Neuronal stem cell (in vitro differentiated cells): ENCODE results near the gene ARHGEF28.

Experiments
- DNase-seq: peaks from one replicate; pipeline ENCODE4 v3.0.0-alpha.2; 2013; ENCODE audit warnings: low spot score
- H2AFZ ChIP-seq: one replicate; pipeline ENCODE4 v1.6.1; 2013; ENCODE audit warnings: mild to moderate bottlenecking, low read length, inconsistent platforms
- H2AK5ac ChIP-seq: 2 replicates; pipeline ENCODE4 v1.6.1; 2013; ENCODE audit warnings: low read depth, mild to moderate bottlenecking, inconsistent platforms, low read length, moderate library complexity, mixed read lengths
- H2BK120ac ChIP-seq: 2 replicates; pipeline ENCODE4 v1.6.1; 2013; ENCODE audit warnings: low read depth, mild to moderate bottlenecking, inconsistent platforms, low read length, moderate library complexity, mixed read lengths
- H2BK12ac ChIP-seq: one replicate; pipeline ENCODE4 v1.6.1; 2013; ENCODE audit warnings: low read length, inconsistent platforms
- H2BK15ac ChIP-seq: 2 replicates; pipeline ENCODE4 v1.6.1; 2013; ENCODE audit warnings: mild to moderate bottlenecking, low read length, inconsistent platforms, mixed read lengths
- H2BK5ac ChIP-seq: one replicate; pipeline ENCODE4 v1.6.1; 2013; ENCODE audit warnings: inconsistent platforms, mild to moderate bottlenecking, low read length, moderate library complexity
- H3K14ac ChIP-seq: one replicate; pipeline ENCODE4 v1.6.1; 2013; ENCODE audit warnings: low read length, inconsistent platforms
- H3K18ac ChIP-seq: 2 replicates; pipeline ENCODE4 v1.6.1; 2013; ENCODE audit warnings: low read length, inconsistent platforms
- H3K23ac ChIP-seq: 2 replicates; pipeline ENCODE4 v1.6.1; 2013; ENCODE audit warnings: low read depth, mild to moderate bottlenecking, mixed read lengths, low read length, inconsistent platforms; ENCODE audit not compliant: poor library complexity
- H3K27ac ChIP-seq: replicated peaks from 3 replicates; pipeline ENCODE4 v1.5.1; 2013; ENCODE audit warnings: low read length, inconsistent platforms
- H3K27me3 ChIP-seq, 3 experiments: 2 replicates each; pipeline ENCODE4 v1.6.1; 2013; ENCODE audit warnings: low read length in 3 of 3, mild to moderate bottlenecking in 2 of 3, inconsistent platforms in 1 of 3, low read depth in 1 of 3, mixed read lengths in 1 of 3, moderate library complexity in 1 of 3; ENCODE audit not compliant: control insufficient read depth in 3 of 3, insufficient read depth in 3 of 3
- H3K36me3 ChIP-seq, 2 donors: replicated peaks in 1 of 2; 2 replicates each; pipeline ENCODE4 v1.6.1; 2013; ENCODE audit warnings: low read length in 2 of 2; ENCODE audit not compliant: control insufficient read depth in 2 of 2, insufficient read depth in 2 of 2
- H3K4ac ChIP-seq: 2 replicates; pipeline ENCODE4 v1.6.1; 2013; ENCODE audit warnings: inconsistent platforms, mild to moderate bottlenecking, low read length, moderate library complexity
- H3K4me1 ChIP-seq, 2 donors: 1 replicate in 1 of 2; 2 replicates in 1 of 2; pipeline ENCODE4 v1.6.1; 2013; ENCODE audit warnings: low read length in 2 of 2, low read depth in 1 of 2; ENCODE audit not compliant: control insufficient read depth in 2 of 2, insufficient read depth in 1 of 2
- H3K4me2 ChIP-seq: one replicate; pipeline ENCODE4 v1.6.1; 2013; ENCODE audit warnings: mild to moderate bottlenecking, low read length, inconsistent platforms; ENCODE audit not compliant: insufficient read depth, poor library complexity, severe bottlenecking
- H3K4me3 ChIP-seq, 2 donors: 2 replicates each; pipeline ENCODE4 v1.5.1; 2013; ENCODE audit warnings: low read length in 2 of 2, mild to moderate bottlenecking in 2 of 2, inconsistent platforms in 1 of 2, moderate library complexity in 1 of 2
- H3K79me1 ChIP-seq: one replicate; pipeline ENCODE4 v1.6.1; 2013; ENCODE audit warnings: low read depth, mild to moderate bottlenecking, inconsistent platforms, low read length, moderate library complexity
- H3K9ac ChIP-seq: one replicate; pipeline ENCODE4 v1.6.1; 2013; ENCODE audit warnings: mild to moderate bottlenecking, low read depth, low read length, inconsistent platforms; ENCODE audit not compliant: poor library complexity
- H3K9me3 ChIP-seq, 2 donors: replicated peaks in 1 of 2; 2 replicates each; pipeline versions ENCODE3 to v1.6.1; 2013; ENCODE audit warnings: low read length in 2 of 2, mild to moderate bottlenecking in 2 of 2, inconsistent platforms in 1 of 2, low read depth in 1 of 2, mixed read lengths in 1 of 2, moderate library complexity in 1 of 2; ENCODE audit not compliant: control insufficient read depth in 2 of 2, insufficient read depth in 1 of 2
- H4K8ac ChIP-seq: one replicate; pipeline ENCODE4 v1.6.1; 2013; ENCODE audit warnings: low read depth, mild to moderate bottlenecking, inconsistent platforms, low read length, moderate library complexity
- H4K91ac ChIP-seq: one replicate; pipeline ENCODE4 v1.6.1; 2013; ENCODE audit warnings: low read length, low read depth, mild to moderate bottlenecking, inconsistent platforms; ENCODE audit not compliant: poor library complexity
- WGBS, 2 donors: extraction: QIAGEN DNeasy Blood & Tissue Kit; methylation state at CpG; one replicate each; pipeline ENCODE4 v1.1.7; 2013; ENCODE audit warnings: missing lambda C conversion rate in 2 of 2, mixed read lengths in 1 of 2; ENCODE audit not compliant: insufficient read length in 2 of 2, insufficient replicate concordance in 1 of 2; ENCODE audit errors: extremely low coverage in 2 of 2; 5-methylcytosine and 5-hydroxymethylcytosine counted together

Gene ARHGEF28

GRCh38 chr5:73816656-73817420, 190.8 kb downstream of the ARHGEF28 start:
- no peak overlapping the region for H3K23ac ChIP-seq
- no peak overlapping the region for H4K8ac ChIP-seq
- no peak overlapping the region for H3K14ac ChIP-seq
- no peaks in the 10 kb centered on the region for H3K9me3 ChIP-seq
- H2BK5ac ChIP-seq, result no peak overlapping the region
- no CpG with 5 or more reads among the region's 5 CpGs for WGBS, 2 donors
- H2AFZ ChIP-seq, result no peak overlapping the region
- peaks cover 0 to 6% (median 0%) of the 10 kb centered on the region in 3 experiments for H3K27me3 ChIP-seq
- no peak overlapping the region for H3K27ac ChIP-seq
- no peak overlapping the region for H3K9ac ChIP-seq
- H3K79me1 ChIP-seq, result no peaks in the 10 kb centered on the region
- H3K4ac ChIP-seq, result no peak overlapping the region
- H2BK15ac ChIP-seq, result no peak overlapping the region
- no peak overlapping the region for H3K4me3 ChIP-seq
- no peak overlapping the region for H2BK120ac ChIP-seq
- no peak overlapping the region for H4K91ac ChIP-seq
- no peaks in the 10 kb centered on the region for H3K36me3 ChIP-seq
- H3K4me2 ChIP-seq, result no peak overlapping the region
- H3K4me1 ChIP-seq, result peaks cover 0 to 2% of the 10 kb centered on the region in 2 donors
- H3K18ac ChIP-seq, result no peak overlapping the region
- H2BK12ac ChIP-seq, result no peak overlapping the region
- H2AK5ac ChIP-seq, result no peak overlapping the region
- no peak for DNase-seq

GRCh38 chr5:73818357-73818756, 192.4 kb downstream of the ARHGEF28 start:
- DNase-seq, result no peak
- H2BK5ac ChIP-seq, result no peak overlapping the region

DNA sequence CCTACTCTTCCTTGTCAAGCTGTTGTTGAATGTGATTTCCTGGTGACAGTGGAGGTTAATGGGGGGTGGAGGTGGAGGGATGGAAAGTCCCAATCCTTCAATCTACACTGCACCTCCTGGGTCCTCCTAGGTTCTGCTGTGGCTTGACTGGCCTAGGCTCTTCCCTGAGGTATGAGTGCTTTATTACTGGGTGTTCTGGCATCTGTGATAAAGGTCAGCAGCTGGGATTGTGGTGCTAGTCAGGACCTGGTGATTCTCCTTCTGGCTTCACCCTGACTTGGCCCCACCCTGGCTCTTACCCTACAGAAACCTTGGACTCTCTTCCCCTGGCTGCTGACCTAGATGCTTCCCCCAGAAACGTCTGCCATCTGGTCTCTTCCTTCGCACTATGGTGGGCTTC, 194.3 kb downstream of the ARHGEF28 start:
- no peaks in the 10 kb centered on the region for H3K4me1 ChIP-seq
- H2BK120ac ChIP-seq, result no peak overlapping the region
- no peak overlapping the region for H3K18ac ChIP-seq
- H2BK12ac ChIP-seq, result no peak overlapping the region
- no peaks in the 10 kb centered on the region for H3K79me1 ChIP-seq
- no peak overlapping the region for H3K4ac ChIP-seq
- no peak overlapping the region for H3K9ac ChIP-seq
- no CpG with 5 or more reads among the region's 2 CpGs for WGBS, 2 donors
- no peak for DNase-seq
- H2AK5ac ChIP-seq, result no peak overlapping the region
- no peak overlapping the region for H3K23ac ChIP-seq
- H3K4me2 ChIP-seq, result no peak overlapping the region
- peaks cover 0 to 6% (median 0%) of the 10 kb centered on the region in 3 experiments for H3K27me3 ChIP-seq
- H4K91ac ChIP-seq, result no peak overlapping the region
- no peak overlapping the region for H3K4me3 ChIP-seq
- H3K14ac ChIP-seq, result no peak overlapping the region
- H2BK5ac ChIP-seq, result no peak overlapping the region
- H3K9me3 ChIP-seq, result no peaks in the 10 kb centered on the region
- H4K8ac ChIP-seq, result no peak overlapping the region
- no peak overlapping the region for H2BK15ac ChIP-seq
- H3K27ac ChIP-seq, result no peak overlapping the region
- H3K36me3 ChIP-seq, result no peaks in the 10 kb centered on the region
- no peak overlapping the region for H2AFZ ChIP-seq

More at GRCh38 chr5:73818357-73818756, 192.4 kb downstream of the ARHGEF28 start:
- Histone ChIP-seq H3K79me1 (no peaks in the 10 kb centered on the region), H2BK120ac (no peak overlapping the region), H3K9ac (no peak overlapping the region), H3K27me3 (peaks cover 0 to 6% (median 0%) of the 10 kb centered on the region in 3 experiments), H2BK15ac (no peak overlapping the region), H3K23ac (no peak overlapping the region), H4K91ac (no peak overlapping the region), H4K8ac (no peak overlapping the region), H3K9me3 (no peaks in the 10 kb centered on the region), H2BK12ac (no peak overlapping the region), H3K14ac (no peak overlapping the region), H3K27ac (no peak overlapping the region), H3K18ac (no peak overlapping the region), H3K4me2 (no peak overlapping the region), H3K4me3 (no peak overlapping the region), H3K4ac (no peak overlapping the region), H3K4me1 (no peaks in the 10 kb centered on the region), H2AK5ac (no peak overlapping the region), H3K36me3 (no peaks in the 10 kb centered on the region), H2AFZ (no peak overlapping the region)

- Histone ChIP-seq H3K27ac (no peak overlapping the region), H3K4me3 (no peak overlapping the region), H3K4me1 (no peaks in the 10 kb centered on the region), H3K18ac (no peak overlapping the region), H3K79me1 (no peaks in the 10 kb centered on the region), H2AK5ac (no peak overlapping the region), H3K4me2 (no peak overlapping the region), H2AFZ (no peak overlapping the region), H3K9me3 (no peaks in the 10 kb centered on the region), H4K91ac (no peak overlapping the region), H3K4ac (no peak overlapping the region), H3K14ac (no peak overlapping the region), H3K27me3 (peaks cover 0 to 6% (median 0%) of the 10 kb centered on the region in 3 experiments), H3K36me3 (no peaks in the 10 kb centered on the region), H2BK5ac (no peak overlapping the region), H3K23ac (no peak overlapping the region), H3K9ac (no peak overlapping the region), H2BK12ac (no peak overlapping the region), H4K8ac (no peak overlapping the region), H2BK120ac (no peak overlapping the region), H2BK15ac (no peak overlapping the region)
- no CpG with 5 or more reads among the region's 4 CpGs for WGBS, 2 donors
- DNase-seq, result no peak
Measured at GRCh38 chr5:73821003-73821402, 195.0 kb downstream of the ARHGEF28 start.
